Mucosa of rectum (tissue), 2 donors: ENCODE measurements around the gene AOAH.

ENCODE experiments used
- H3K27ac ChIP-seq, 2 donors: one replicate each; pipeline ENCODE4 v1.7.0; 2013; ENCODE audit warnings: inconsistent platforms in 2 of 2, low read depth in 2 of 2, low read length in 2 of 2
- H3K27me3 ChIP-seq, 2 donors: one replicate each; pipeline ENCODE4 v1.7.0; 2013; ENCODE audit warnings: low read length in 2 of 2; ENCODE audit not compliant: control insufficient read depth in 2 of 2, insufficient read depth in 2 of 2
- H3K36me3 ChIP-seq, 2 donors: one replicate each; pipeline ENCODE4 v1.7.0; 2013; ENCODE audit warnings: low read length in 2 of 2; ENCODE audit not compliant: control insufficient read depth in 2 of 2, insufficient read depth in 2 of 2
- H3K4me1 ChIP-seq, 2 donors: one replicate each; pipeline ENCODE4 v1.7.0; 2013; ENCODE audit warnings: low read length in 2 of 2, mild to moderate bottlenecking in 1 of 2; ENCODE audit not compliant: control insufficient read depth in 2 of 2, insufficient read depth in 2 of 2
- H3K4me3 ChIP-seq, 2 donors: one replicate each; pipeline ENCODE4 v1.7.0; 2013; ENCODE audit warnings: low read length in 2 of 2
- H3K9ac ChIP-seq, 2 donors: one replicate each; pipeline ENCODE4 v1.7.0; 2013; ENCODE audit warnings: low read length in 2 of 2, low read depth in 1 of 2, mild to moderate bottlenecking in 1 of 2
- H3K9me3 ChIP-seq, 2 donors: one replicate each; pipeline ENCODE4 v1.7.0; 2013; ENCODE audit warnings: low read length in 2 of 2; ENCODE audit not compliant: control insufficient read depth in 2 of 2
- donor health status: healthy.
- donor health status: Normal muscosa, but diverticular disease.

Gene AOAH

DNA sequence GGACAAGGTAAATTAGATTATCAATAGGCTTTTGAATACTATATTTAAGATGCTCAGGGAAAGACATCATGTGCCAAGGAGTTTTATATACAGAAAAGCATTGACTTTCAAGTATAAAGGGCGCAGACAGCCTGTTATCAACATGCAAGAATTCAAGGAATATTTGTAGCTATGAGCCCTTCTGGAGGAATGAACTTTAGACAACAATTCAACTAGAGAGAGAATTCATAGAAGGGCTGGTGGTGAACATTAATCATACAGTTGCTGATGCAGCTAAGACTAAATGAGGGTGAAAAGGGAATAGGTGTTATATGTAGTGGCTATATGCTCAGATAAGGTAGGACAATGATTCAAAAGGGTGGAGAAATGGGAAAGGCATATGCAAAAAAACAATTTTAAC, 41.2 kb downstream of the AOAH start:
- no peaks in the 10 kb centered on the region for H3K9me3 ChIP-seq
- H3K27ac ChIP-seq, result no peak overlapping the region
- H3K27me3 ChIP-seq, result no peaks in the 10 kb centered on the region
- H3K4me3 ChIP-seq, result no peak overlapping the region
- H3K4me1 ChIP-seq, result no peaks in the 10 kb centered on the region
- H3K9ac ChIP-seq, result no peak overlapping the region
- H3K36me3 ChIP-seq, result no peaks in the 10 kb centered on the region

- no peak overlapping the region for H3K27ac ChIP-seq
- no peaks in the 10 kb centered on the region for H3K4me1 ChIP-seq
- H3K4me3 ChIP-seq, result no peak overlapping the region
- H3K9ac ChIP-seq, result no peak overlapping the region
- H3K27me3 ChIP-seq, result no peaks in the 10 kb centered on the region
- no peaks in the 10 kb centered on the region for H3K9me3 ChIP-seq
- H3K36me3 ChIP-seq, result no peaks in the 10 kb centered on the region
Observed at GRCh38 chr7:36682102-36682501, 42.2 kb downstream of the AOAH start.

GRCh38 chr7:36677769-36678437, 46.4 kb downstream of the AOAH start:
- H3K27me3 ChIP-seq, result no peaks in the 10 kb centered on the region
- H3K9me3 ChIP-seq, result no peaks in the 10 kb centered on the region
- H3K4me3 ChIP-seq, result no peak overlapping the region
- no peak overlapping the region for H3K27ac ChIP-seq
- no peaks in the 10 kb centered on the region for H3K4me1 ChIP-seq
- H3K36me3 ChIP-seq, result no peaks in the 10 kb centered on the region
- no peak overlapping the region for H3K9ac ChIP-seq

GRCh38 chr7:36673703-36674102, 50.6 kb downstream of the AOAH start:
- H3K27ac ChIP-seq, result no peak overlapping the region
- H3K27me3 ChIP-seq, result no peaks in the 10 kb centered on the region
- H3K9ac ChIP-seq, result no peak overlapping the region
- H3K36me3 ChIP-seq, result no peaks in the 10 kb centered on the region
- H3K4me3 ChIP-seq, result no peak overlapping the region
- no peaks in the 10 kb centered on the region for H3K9me3 ChIP-seq
- peaks cover 0 to 3% of the 10 kb centered on the region in 2 donors for H3K4me1 ChIP-seq

DNA sequence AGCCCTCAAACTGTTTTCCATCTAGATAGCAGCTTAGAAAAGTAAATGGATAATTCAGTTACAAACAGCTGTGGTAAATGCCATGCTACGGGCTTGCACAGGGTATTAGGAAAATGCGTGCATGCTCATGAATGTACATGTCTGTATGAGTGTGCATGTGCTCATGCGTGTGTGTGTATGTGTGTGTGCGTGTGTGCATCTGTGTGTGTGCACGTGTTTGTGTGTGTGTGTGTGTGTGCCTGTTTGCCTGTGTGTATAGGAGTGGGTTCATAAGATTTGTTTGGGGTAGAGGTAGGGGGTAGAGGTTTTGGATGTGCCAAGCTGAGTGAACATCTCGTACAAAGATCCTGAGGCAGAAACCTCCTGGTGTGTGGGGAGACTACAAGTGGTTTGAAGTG, 52.9 kb downstream of the AOAH start:
- peaks cover 0 to 8% of the 10 kb centered on the region in 2 donors for H3K4me1 ChIP-seq
- no peaks in the 10 kb centered on the region for H3K9me3 ChIP-seq
- no peak overlapping the region for H3K4me3 ChIP-seq
- H3K27me3 ChIP-seq, result no peaks in the 10 kb centered on the region
- no peak overlapping the region for H3K9ac ChIP-seq
- H3K27ac ChIP-seq, result no peak overlapping the region
- no peaks in the 10 kb centered on the region for H3K36me3 ChIP-seq

GRCh38 chr7:36670585-36671431, 53.5 kb downstream of the AOAH start:
- Histone ChIP-seq H3K4me1 (peaks cover 0 to 8% of the 10 kb centered on the region in 2 donors), H3K9me3 (no peaks in the 10 kb centered on the region), H3K27me3 (no peaks in the 10 kb centered on the region), H3K36me3 (no peaks in the 10 kb centered on the region), H3K9ac (no peak overlapping the region), H3K4me3 (no peak overlapping the region), H3K27ac (no peak overlapping the region)

- H3K9me3 ChIP-seq, result no peaks in the 10 kb centered on the region
- H3K36me3 ChIP-seq, result no peaks in the 10 kb centered on the region
- H3K4me1 ChIP-seq, result peaks cover 0 to 11% of the 10 kb centered on the region in 2 donors
- H3K9ac ChIP-seq, result no peak overlapping the region
- no peak overlapping the region for H3K4me3 ChIP-seq
- peak overlapping the region; percentile 63 to 69 for H3K27ac ChIP-seq
- H3K27me3 ChIP-seq, result no peaks in the 10 kb centered on the region
Observed at GRCh38 chr7:36668750-36669149, 55.5 kb downstream of the AOAH start.

- no peaks in the 10 kb centered on the region for H3K36me3 ChIP-seq
- H3K9ac ChIP-seq, result no peak overlapping the region
- H3K27ac ChIP-seq, result peak overlapping the region; percentile 63 to 69
- H3K9me3 ChIP-seq, result no peaks in the 10 kb centered on the region
- no peaks in the 10 kb centered on the region for H3K27me3 ChIP-seq
- no peak overlapping the region for H3K4me3 ChIP-seq
- peaks cover 2 to 14% of the 10 kb centered on the region in 2 donors for H3K4me1 ChIP-seq
Observed at GRCh38 chr7:36668080-36668479, 56.2 kb downstream of the AOAH start.

- H3K27ac ChIP-seq, result no peak overlapping the region
- H3K27me3 ChIP-seq, result no peaks in the 10 kb centered on the region
- H3K9ac ChIP-seq, result no peak overlapping the region
- no peaks in the 10 kb centered on the region for H3K36me3 ChIP-seq
- no peaks in the 10 kb centered on the region for H3K9me3 ChIP-seq
- H3K4me1 ChIP-seq, result peaks cover 10 to 19% of the 10 kb centered on the region in 2 donors
- no peak overlapping the region for H3K4me3 ChIP-seq
Observed at GRCh38 chr7:36667007-36667745, 57.1 kb downstream of the AOAH start.

- Histone ChIP-seq H3K27me3 (no peaks in the 10 kb centered on the region), H3K27ac (peak overlapping the region; percentile 29 to 55), H3K36me3 (no peaks in the 10 kb centered on the region), H3K4me3 (no peak overlapping the region), H3K9ac (no peak overlapping the region), H3K4me1 (peaks cover 22 to 27% of the 10 kb centered on the region in 2 donors), H3K9me3 (no peaks in the 10 kb centered on the region)
Observed at GRCh38 chr7:36663481-36663880, 60.8 kb downstream of the AOAH start.
